Lung (tissue), 12 donors: ENCODE measurements around the gene CCR5. TPM values are rescaled to one million over a fixed set of nuclear protein-coding genes. Genes with fewer than 3 reads are reported as not detected.
A peak's percentile ranks its signal among the peaks of the same experiment; 100 is the strongest.
"Not testable (repeated sequence)": the region's sequence is repeated elsewhere in the genome, so short reads cannot be mapped to it uniquely, and the experiment has no call there.

ENCODE experiments used
- ATAC-seq: fragments of 200-7000 bp; cut with Tn5 transposase; one replicate; pipeline ENCODE4 v1.9.1; 2020; ENCODE audit warnings: moderate number of reproducible peaks; ENCODE audit not compliant: insufficient read depth, low FRiP score
- DNase-seq, 3 donors: peaks; one replicate each; pipeline ENCODE4 v3.0.0-alpha.2; 2013 to 2017
- H3K27ac ChIP-seq, 2 donors: one replicate each; pipeline ENCODE4 v1.5.1; 2013; ENCODE audit warnings: mild to moderate bottlenecking in 2 of 2, moderate library complexity in 2 of 2, control low read depth in 1 of 2, inconsistent platforms in 1 of 2, low read depth in 1 of 2, low read length in 1 of 2
- H3K27me3 ChIP-seq, 3 donors: one replicate each; pipeline ENCODE4 v1.5.1; 2013; ENCODE audit warnings: low read length in 2 of 3; ENCODE audit not compliant: control insufficient read depth in 3 of 3, insufficient read depth in 3 of 3
- H3K36me3 ChIP-seq, 4 donors: one replicate each; pipeline ENCODE4 v1.5.1; 2013; ENCODE audit warnings: low read length in 4 of 4, mild to moderate bottlenecking in 1 of 4, moderate library complexity in 1 of 4; ENCODE audit not compliant: control insufficient read depth in 4 of 4, insufficient read depth in 4 of 4
- H3K4me1 ChIP-seq, 5 donors: one replicate each; pipeline ENCODE4 v1.5.1; 2013; ENCODE audit warnings: low read length in 5 of 5, mild to moderate bottlenecking in 2 of 5, moderate library complexity in 1 of 5; ENCODE audit not compliant: control insufficient read depth in 5 of 5, insufficient read depth in 5 of 5
- H3K4me3 ChIP-seq: one replicate; pipeline ENCODE4 v1.5.1; 2013; ENCODE audit warnings: mild to moderate bottlenecking, control low read depth, moderate library complexity
- H3K9ac ChIP-seq, 2 donors: one replicate each; pipeline ENCODE4 v1.5.1; 2013; ENCODE audit warnings: low read length in 2 of 2, control low read depth in 1 of 2; ENCODE audit not compliant: insufficient read depth in 1 of 2
- H3K9me3 ChIP-seq, 4 donors: one replicate each; pipeline ENCODE4 v1.5.1; 2013; ENCODE audit warnings: low read length in 3 of 4, mild to moderate bottlenecking in 1 of 4, moderate library complexity in 1 of 4; ENCODE audit not compliant: control insufficient read depth in 4 of 4, insufficient read depth in 3 of 4
- CTCF ChIP-seq: IDR thresholded peaks from 2 replicates; pipeline ENCODE4 v1.5.1; 2012; ENCODE audit warnings: mild to moderate bottlenecking; ENCODE audit errors: control extremely low read depth, extremely low read depth
- WGBS, 2 donors: extraction: QIAGEN DNeasy Blood & Tissue Kit; methylation state at CpG; one replicate each; pipeline ENCODE4 v1.1.7; 2013; 5-methylcytosine and 5-hydroxymethylcytosine counted together
- polyA plus RNA-seq, 2 donors: library from polyadenylated mRNA; stranded (reverse); fragments of 200-250 nt; gene quantifications; one replicate each; pipeline ENCODE4 v1.2.1, GENCODE V29; 2013
- total RNA-seq, 2 donors: library from RNA; depleted of rRNA in 1 of 2; stranded (reverse); fragments of >200 nt in 1 of 2; gene quantifications; one replicate each; pipeline ENCODE4 v1.2.1, GENCODE V29; 2014 to 2021
- donor health status: control.
- donor health status: control.
- donor health status: Bipolar disorder and iron deficiency.
- donor health status: healthy.
- donor health status: DM: yes; HTN: yes; CAD: no.

Gene CCR5
- total and polyA plus RNA-seq, 4 donors = 2.2 to 16.6 (median 3.6) TPM

- Histone ChIP-seq H3K4me3 (no peak overlapping the region), H3K27ac (no peak overlapping the region), H3K4me1 (no peaks in the 10 kb centered on the region), H3K27me3 (peaks cover 0 to 9% (median 0%) of the 10 kb centered on the region in 3 donors), H3K9me3 (peaks cover 0 to 6% (median 0%) of the 10 kb centered on the region in 4 donors), H3K9ac (no peak overlapping the region), H3K36me3 (no peaks in the 10 kb centered on the region)
- WGBS, 2 donors = 78 to 84% methylated on average over 1 of the region's 1 CpG
- DNase-seq (no peak), ATAC-seq (no peak)
- no peak for TF ChIP-seq CTCF
Measured at GRCh38 chr3:46325645-46326300, 45.0 kb upstream of the CCR5 start.

- DNase-seq = not testable (repeated sequence)
- 95 to 97% methylated on average over 3 of the region's 3 CpGs for whole genome bisulfite sequencing, 2 donors
Measured at GRCh38 chr3:46330676-46331075, 40.1 kb upstream of the CCR5 start.

GRCh38 chr3:46334741-46335478, 35.8 kb upstream of the CCR5 start:
- WGBS, 2 donors = 67 to 68% methylated on average over 4 of the region's 4 CpGs
- H3K4me1 ChIP-seq = no peaks in the 10 kb centered on the region
- TF ChIP-seq CTCF = no peak
- H3K36me3 ChIP-seq = no peaks in the 10 kb centered on the region
- DNase-seq (peak in 1 of 3 donors; percentile 5), ATAC-seq (no peak)
- peaks cover 0 to 8% (median 3%) of the 10 kb centered on the region in 4 donors for H3K9me3 ChIP-seq
- no peak overlapping the region for H3K27ac ChIP-seq
- no peak overlapping the region for H3K9ac ChIP-seq
- H3K27me3 ChIP-seq = no peaks in the 10 kb centered on the region
- no peak overlapping the region for H3K4me3 ChIP-seq

More at GRCh38 chr3:46330676-46331075, 40.1 kb upstream of the CCR5 start:
- not testable (repeated sequence) for H3K4me1 ChIP-seq, H3K27me3 ChIP-seq, H3K9ac ChIP-seq, ATAC-seq, H3K4me3 ChIP-seq, H3K9me3 ChIP-seq, H3K27ac ChIP-seq, H3K36me3 ChIP-seq

- no peak overlapping the region for H3K4me3 ChIP-seq
- 76 to 85% methylated on average over 3 of the region's 3 CpGs for WGBS, 2 donors
- ATAC-seq = no peak
Measured at GRCh38 chr3:46335541-46335940, 35.2 kb upstream of the CCR5 start.

More at GRCh38 chr3:46335541-46335940, 35.2 kb upstream of the CCR5 start:
- DNase-seq = no peak
- H3K27ac ChIP-seq = no peak overlapping the region
- H3K9me3 ChIP-seq = peaks cover 0 to 8% (median 3%) of the 10 kb centered on the region in 4 donors
- H3K36me3 ChIP-seq = no peaks in the 10 kb centered on the region
- no peaks in the 10 kb centered on the region for H3K4me1 ChIP-seq
- no peak overlapping the region for H3K9ac ChIP-seq
- no peaks in the 10 kb centered on the region for H3K27me3 ChIP-seq
- TF ChIP-seq CTCF = no peak
